K562 (cell line): ENCODE measurements around the gene XYLB. TPM values are rescaled to one million over a fixed set of nuclear protein-coding genes. Genes with fewer than 3 reads are reported as not detected.

Experiments
- CHD2 ChIP-seq: IDR thresholded peaks from 2 replicates; pipeline ENCODE4 v1.6.1; 2011; ENCODE audit warnings: low read depth, low read length
- EHMT2 ChIP-seq: fragments of 450-650 bp; IDR thresholded peaks from 2 replicates; pipeline ENCODE4 v1.6.1; 2018; ENCODE audit warnings: antibody characterized with exemption
- HSF4 ChIP-seq: fragments of 250-450 bp; sonication (Bioruptor Pico); IDR thresholded peaks from 2 replicates; pipeline ENCODE4 v2.1.2; 2022; ENCODE audit warnings: mild to moderate bottlenecking, moderate library complexity, borderline replicate concordance
- MAZ ChIP-seq, 2 experiments: fragments of 450-650 bp in 1 of 2; sonication (generic) in 1 of 2; formaldehyde crosslinking; IDR thresholded peaks in 1 of 2; conservative IDR thresholded peaks in 1 of 2; 2 replicates each; pipeline versions ENCODE4 v1.4.0 to v1.5.0; 2020; ENCODE audit warnings: mild to moderate bottlenecking in 1 of 2, missing genetic modification reagents in 1 of 2
- MYC ChIP-seq, 2 experiments: fragments of 250-450 bp in 1 of 2; sonication (Bioruptor Pico) in 1 of 2; IDR thresholded peaks; 2 replicates each; pipeline versions ENCODE4 v1.5.1 to v1.6.1; 2012 to 2021; ENCODE audit warnings: low read depth in 2 of 2, borderline replicate concordance in 1 of 2, improper control_type of control experiment in 1 of 2, low read length in 1 of 2, mild to moderate bottlenecking in 1 of 2, moderate library complexity in 1 of 2
- NCOA1 ChIP-seq: fragments of 450-650 bp; IDR thresholded peaks from 2 replicates; pipeline ENCODE4 v1.6.1; 2016; ENCODE audit warnings: low read depth
- ZKSCAN8 ChIP-seq: fragments of 200-800 bp; sonication (Bioruptor generic); IDR thresholded peaks from 2 replicates; pipeline ENCODE4 v1.6.1; 2016; ENCODE audit warnings: missing genetic modification characterization, missing compliant biosample characterization
- ZNF146 ChIP-seq: IDR thresholded peaks from one replicate; pipeline ENCODE4 v1.6.1; 2018; ENCODE audit warnings: missing compliant biosample characterization; ENCODE audit not compliant: unreplicated experiment
- ZNF174 ChIP-seq: fragments of 250-450 bp; sonication (Bioruptor Pico); IDR thresholded peaks from 2 replicates; pipeline ENCODE4 v1.4.0; 2020; ENCODE audit warnings: mild to moderate bottlenecking
- ZNF507 ChIP-seq: conservative IDR thresholded peaks from 2 replicates; pipeline ENCODE4 v1.6.1; 2017; ENCODE audit warnings: missing genetic modification characterization, missing compliant biosample characterization
- ZNF766 ChIP-seq: fragments of 200-800 bp; sonication (Bioruptor generic); conservative IDR thresholded peaks from 2 replicates; pipeline ENCODE4 v1.6.1; 2016; ENCODE audit warnings: missing genetic modification characterization, missing compliant biosample characterization
- polyA plus RNA-seq, 8 experiments: library from polyadenylated mRNA; depleted of rRNA in 4 of 8; stranded (reverse) in 5 of 8; unstranded in 3 of 8; fragments of >200 nt; fragmentation: Nextera tagmentation in 2 of 8; fragmentation: Illumina TruSeq in 1 of 8; extraction: Ambion mirVana in 2 of 8; extraction: Trizol in 1 of 8; gene quantifications; 2 replicates each; pipeline versions ENCODE4 v1.2.1 to v1.2.3, GENCODE V29; 2011 to 2014; ENCODE audit warnings: inconsistent platforms in 1 of 8, missing spikeins in 1 of 8
- total RNA-seq, 7 experiments: library from RNA; depleted of rRNA in 6 of 7; stranded (reverse); fragments of >200 nt in 6 of 7; fragmentation: Illumina TruSeq in 2 of 7; extraction: Trizol in 2 of 7; gene quantifications; 2 replicates each; pipeline versions ENCODE4 v1.2.1 to v1.2.3, GENCODE V29; 2011 to 2021; ENCODE audit warnings: low replicate concordance in 1 of 7
- TF ChIP-seq, protein P1 (sequence below): fragments of 450-650 bp; IDR thresholded peaks from 2 replicates; pipeline ENCODE4 v1.6.1; 2017; ENCODE audit warnings: antibody characterized with exemption, mild to moderate bottlenecking
- TF ChIP-seq, protein P2 (sequence below): fragments of 450-650 bp; formaldehyde crosslinking; IDR thresholded peaks from 2 replicates; pipeline ENCODE4 v1.4.0; 2020; ENCODE audit warnings: mild to moderate bottlenecking
- TF ChIP-seq, protein P3 (sequence below): fragments of 250-450 bp; sonication (Bioruptor Pico); IDR thresholded peaks from 2 replicates; pipeline ENCODE4 v1.4.0; 2020; ENCODE audit warnings: mild to moderate bottlenecking, moderate library complexity
- TF ChIP-seq, protein P4 (sequence below): fragments of 450-650 bp; formaldehyde crosslinking; IDR thresholded peaks from 2 replicates; pipeline ENCODE4 v1.4.0; 2020; ENCODE audit warnings: mild to moderate bottlenecking, mixed read lengths

The XYLB gene
- total and polyA plus RNA-seq, 9 of the 15 experiments (the other 6 are each of a cell fraction or from before 2014, with no cell fraction given) = 4.0 to 20.2 (median 13.2) TPM

DNA sequence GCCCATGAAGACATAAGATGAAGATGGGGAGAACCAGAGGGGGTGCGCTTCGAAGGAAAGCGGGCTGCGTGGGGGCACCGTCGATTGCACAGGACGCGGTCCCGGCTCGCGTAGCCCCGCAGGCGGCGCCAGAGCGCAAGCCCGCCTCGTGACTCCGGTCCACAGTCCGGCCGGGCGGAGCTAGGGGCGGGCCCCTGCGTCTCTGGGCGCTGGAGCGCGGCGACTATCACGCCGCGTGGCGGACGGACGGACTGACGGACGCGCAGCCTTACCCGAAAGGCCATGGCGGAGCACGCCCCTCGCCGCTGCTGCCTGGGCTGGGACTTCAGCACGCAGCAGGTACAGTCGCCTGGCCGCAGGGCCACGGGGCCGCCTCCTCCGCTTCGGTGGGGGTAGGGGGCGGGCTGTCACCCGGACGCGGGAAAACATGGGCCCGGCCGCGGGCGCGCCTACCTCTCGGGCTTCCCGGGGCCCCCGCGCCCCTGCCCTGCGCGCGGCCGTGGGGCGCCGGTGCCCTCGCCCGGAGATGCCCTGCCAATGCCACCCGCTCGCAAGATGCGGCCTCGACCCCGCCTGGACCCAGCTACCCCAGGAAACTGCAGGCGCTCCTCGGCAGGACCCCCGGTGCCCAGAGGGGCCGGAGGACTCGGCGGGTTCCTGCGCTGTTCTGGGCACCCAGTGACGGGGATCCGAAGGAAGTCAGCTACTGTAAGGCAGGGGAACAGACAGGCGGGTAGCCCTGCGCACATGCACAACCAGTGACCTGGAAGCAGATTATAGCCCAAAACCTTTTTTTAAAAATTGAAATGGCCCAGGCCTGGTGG is at the start of gene XYLB (continued):
- TF ChIP-seq, protein P1, sequence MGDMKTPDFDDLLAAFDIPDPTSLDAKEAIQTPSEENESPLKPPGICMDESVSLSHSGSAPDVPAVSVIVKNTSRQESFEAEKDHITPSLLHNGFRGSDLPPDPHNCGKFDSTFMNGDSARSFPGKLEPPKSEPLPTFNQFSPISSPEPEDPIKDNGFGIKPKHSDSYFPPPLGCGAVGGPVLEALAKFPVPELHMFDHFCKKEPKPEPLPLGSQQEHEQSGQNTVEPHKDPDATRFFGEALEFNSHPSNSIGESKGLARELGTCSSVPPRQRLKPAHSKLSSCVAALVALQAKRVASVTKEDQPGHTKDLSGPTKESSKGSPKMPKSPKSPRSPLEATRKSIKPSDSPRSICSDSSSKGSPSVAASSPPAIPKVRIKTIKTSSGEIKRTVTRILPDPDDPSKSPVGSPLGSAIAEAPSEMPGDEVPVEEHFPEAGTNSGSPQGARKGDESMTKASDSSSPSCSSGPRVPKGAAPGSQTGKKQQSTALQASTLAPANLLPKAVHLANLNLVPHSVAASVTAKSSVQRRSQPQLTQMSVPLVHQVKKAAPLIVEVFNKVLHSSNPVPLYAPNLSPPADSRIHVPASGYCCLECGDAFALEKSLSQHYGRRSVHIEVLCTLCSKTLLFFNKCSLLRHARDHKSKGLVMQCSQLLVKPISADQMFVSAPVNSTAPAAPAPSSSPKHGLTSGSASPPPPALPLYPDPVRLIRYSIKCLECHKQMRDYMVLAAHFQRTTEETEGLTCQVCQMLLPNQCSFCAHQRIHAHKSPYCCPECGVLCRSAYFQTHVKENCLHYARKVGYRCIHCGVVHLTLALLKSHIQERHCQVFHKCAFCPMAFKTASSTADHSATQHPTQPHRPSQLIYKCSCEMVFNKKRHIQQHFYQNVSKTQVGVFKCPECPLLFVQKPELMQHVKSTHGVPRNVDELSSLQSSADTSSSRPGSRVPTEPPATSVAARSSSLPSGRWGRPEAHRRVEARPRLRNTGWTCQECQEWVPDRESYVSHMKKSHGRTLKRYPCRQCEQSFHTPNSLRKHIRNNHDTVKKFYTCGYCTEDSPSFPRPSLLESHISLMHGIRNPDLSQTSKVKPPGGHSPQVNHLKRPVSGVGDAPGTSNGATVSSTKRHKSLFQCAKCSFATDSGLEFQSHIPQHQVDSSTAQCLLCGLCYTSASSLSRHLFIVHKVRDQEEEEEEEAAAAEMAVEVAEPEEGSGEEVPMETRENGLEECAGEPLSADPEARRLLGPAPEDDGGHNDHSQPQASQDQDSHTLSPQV = peak; percentile 88; the same call in 1 of the 2 replicates
- TF ChIP-seq, protein P2, sequence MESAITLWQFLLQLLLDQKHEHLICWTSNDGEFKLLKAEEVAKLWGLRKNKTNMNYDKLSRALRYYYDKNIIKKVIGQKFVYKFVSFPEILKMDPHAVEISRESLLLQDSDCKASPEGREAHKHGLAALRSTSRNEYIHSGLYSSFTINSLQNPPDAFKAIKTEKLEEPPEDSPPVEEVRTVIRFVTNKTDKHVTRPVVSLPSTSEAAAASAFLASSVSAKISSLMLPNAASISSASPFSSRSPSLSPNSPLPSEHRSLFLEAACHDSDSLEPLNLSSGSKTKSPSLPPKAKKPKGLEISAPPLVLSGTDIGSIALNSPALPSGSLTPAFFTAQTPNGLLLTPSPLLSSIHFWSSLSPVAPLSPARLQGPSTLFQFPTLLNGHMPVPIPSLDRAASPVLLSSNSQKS = no peak
- TF ChIP-seq CHD2 (no peak), MYC (IDR thresholded peaks at IDR 0.05; ENCODE audit: low read depth, low read length) (peak; percentile 99), MYC (CRISPR knock-in tag; IDR thresholded peaks at IDR 0.05; ENCODE audit: borderline replicate concordance, low read depth) (no peak), MAZ (CRISPR knock-in tag; conservative IDR thresholded peaks at IDR 0.05 in 1 of 2, IDR thresholded peaks at IDR 0.05 in 1 of 2) (peak; percentile 87 to 95), ZNF766 (CRISPR knock-in tag) (0 out of 2 replicates have a peak, but pooled peaks have one; percentile 50), HSF4 (CRISPR knock-in tag) (no peak), ZKSCAN8 (no peak), ZNF507 (tag) (no peak), ZNF146 (CRISPR knock-in tag) (no peak), EHMT2 (no peak), NCOA1 (no peak), ZNF174 (CRISPR knock-in tag) (no peak)
- TF ChIP-seq, protein P3, sequence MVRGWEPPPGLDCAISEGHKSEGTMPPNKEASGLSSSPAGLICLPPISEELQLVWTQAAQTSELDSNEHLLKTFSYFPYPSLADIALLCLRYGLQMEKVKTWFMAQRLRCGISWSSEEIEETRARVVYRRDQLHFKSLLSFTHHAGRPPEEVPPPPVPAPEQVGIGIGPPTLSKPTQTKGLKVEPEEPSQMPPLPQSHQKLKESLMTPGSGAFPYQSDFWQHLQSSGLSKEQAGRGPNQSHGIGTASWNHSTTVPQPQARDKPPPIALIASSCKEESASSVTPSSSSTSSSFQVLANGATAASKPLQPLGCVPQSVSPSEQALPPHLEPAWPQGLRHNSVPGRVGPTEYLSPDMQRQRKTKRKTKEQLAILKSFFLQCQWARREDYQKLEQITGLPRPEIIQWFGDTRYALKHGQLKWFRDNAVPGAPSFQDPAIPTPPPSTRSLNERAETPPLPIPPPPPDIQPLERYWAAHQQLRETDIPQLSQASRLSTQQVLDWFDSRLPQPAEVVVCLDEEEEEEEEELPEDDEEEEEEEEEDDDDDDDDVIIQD = no peak
- TF ChIP-seq, protein P4, sequence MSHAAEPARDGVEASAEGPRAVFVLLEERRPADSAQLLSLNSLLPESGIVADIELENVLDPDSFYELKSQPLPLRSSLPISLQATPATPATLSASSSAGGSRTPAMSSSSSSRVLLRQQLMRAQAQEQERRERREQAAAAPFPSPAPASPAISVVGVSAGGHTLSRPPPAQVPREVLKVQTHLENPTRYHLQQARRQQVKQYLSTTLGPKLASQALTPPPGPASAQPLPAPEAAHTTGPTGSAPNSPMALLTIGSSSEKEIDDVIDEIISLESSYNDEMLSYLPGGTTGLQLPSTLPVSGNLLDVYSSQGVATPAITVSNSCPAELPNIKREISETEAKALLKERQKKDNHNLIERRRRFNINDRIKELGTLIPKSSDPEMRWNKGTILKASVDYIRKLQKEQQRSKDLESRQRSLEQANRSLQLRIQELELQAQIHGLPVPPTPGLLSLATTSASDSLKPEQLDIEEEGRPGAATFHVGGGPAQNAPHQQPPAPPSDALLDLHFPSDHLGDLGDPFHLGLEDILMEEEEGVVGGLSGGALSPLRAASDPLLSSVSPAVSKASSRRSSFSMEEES (CRISPR knock-in tag) = peak; percentile 94
